Activated CD8-positive, alpha-beta memory T cell treated with anti-CD3 and anti-CD28 coated beads, Interleukin-2, amount 50 U/mL, for 1 hour (primary cell): ENCODE results near the gene SCARF2.
"Not testable (repeated sequence)": the region's sequence is repeated elsewhere in the genome, so short reads cannot be mapped to it uniquely, and the experiment has no call there.

Experiments used
- DNase-seq: peaks from one replicate; pipeline ENCODE4 v3.0.0-alpha.2; 2020; ENCODE audit errors: extremely low read depth

SCARF2 gene

GRCh38 chr22:20437613-20438426 lies at the start of gene SCARF2:
Gene SCARF2, minus strand, starts transcription at chr22:20437825. Its CDS starts 71 bp downstream, at chr22:20437754.
- DNase-seq = no peak

- DNase-seq = no peak
Observed at GRCh38 chr22:20486229-20486628, 48.6 kb upstream of the SCARF2 start.

DNA sequence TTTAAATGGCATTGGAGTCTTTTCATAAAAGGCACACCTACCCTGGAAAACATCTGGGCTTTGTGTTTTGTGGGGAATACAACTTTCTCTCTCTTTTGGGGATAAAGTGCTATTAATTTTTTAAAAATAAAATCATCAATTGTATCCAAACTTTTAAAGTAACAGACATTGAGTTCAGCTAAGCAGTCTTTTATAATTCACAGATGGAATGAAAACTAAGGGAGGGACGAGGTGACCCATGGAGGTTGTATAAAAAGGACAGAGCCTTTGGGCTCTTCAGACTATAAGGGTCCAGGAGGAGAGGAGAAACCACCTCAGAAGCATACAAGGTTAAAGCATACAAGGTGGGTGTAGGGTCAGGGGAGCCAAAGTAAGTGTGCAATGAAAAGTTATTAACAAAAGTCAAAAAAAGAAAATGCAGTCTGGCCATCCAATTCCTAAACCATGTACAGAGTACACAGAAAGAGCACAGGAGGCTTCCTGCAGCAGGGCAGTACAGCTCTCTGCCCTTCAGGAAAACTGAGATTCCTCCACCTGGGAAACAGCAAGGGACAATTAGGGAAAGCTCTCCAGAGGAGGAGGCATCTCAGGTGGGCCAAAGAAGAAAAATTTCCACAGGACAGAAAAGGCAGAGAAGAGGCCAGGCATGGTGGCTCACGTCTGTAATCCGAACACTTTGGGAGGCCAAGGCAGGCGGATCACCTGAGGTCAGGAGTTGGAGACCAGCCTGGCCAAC lies 47.5 kb upstream of the SCARF2 start:
- no peak for DNase-seq

- DNase-seq = no peak
Observed at GRCh38 chr22:20483771-20484170, 46.1 kb upstream of the SCARF2 start.

- not testable (repeated sequence) for DNase-seq
Observed at GRCh38 chr22:20483143-20483506, 45.5 kb upstream of the SCARF2 start.

- no peak for DNase-seq
Observed at GRCh38 chr22:20479612-20480196, 42.1 kb upstream of the SCARF2 start.

- not testable (repeated sequence) for DNase-seq
Observed at GRCh38 chr22:20478059-20478458, 40.4 kb upstream of the SCARF2 start.

DNA sequence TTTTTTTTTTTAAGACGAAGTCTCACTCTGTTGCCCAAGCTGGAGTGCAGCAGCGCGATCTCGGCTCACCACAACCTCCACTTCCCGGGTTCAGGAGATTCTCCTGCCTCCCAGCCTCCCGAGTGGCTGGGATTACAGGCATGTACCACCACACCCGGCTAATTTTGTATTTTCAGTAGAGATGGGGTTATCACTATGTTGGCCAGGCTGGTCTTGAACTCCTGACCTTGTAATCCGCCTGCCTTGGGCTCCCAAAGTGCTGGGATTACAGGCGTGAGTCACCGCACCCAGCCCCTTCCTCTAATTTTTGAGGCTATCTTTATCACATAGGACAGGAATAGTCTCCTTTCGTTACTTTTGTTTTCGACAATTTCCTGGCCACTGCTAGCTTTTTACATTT lies 37.9 kb upstream of the SCARF2 start:
- not testable (repeated sequence) for DNase-seq

DNA sequence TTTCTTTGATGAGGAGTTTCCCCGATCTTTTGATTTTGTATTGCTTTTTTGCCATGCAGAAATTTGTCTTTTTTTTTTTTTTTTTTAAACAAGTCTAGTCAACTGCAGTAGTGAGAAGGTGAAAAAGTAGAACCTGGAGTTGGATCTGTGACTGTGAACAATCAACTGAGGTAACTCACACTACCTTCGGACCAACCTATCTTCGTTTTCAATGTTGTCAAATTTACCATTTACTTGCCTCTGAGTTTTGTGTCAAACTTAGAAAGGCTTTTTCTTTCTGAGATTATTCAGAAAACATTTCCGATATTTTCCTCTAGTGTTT lies 37.5 kb upstream of the SCARF2 start:
- no peak for DNase-seq

DNA sequence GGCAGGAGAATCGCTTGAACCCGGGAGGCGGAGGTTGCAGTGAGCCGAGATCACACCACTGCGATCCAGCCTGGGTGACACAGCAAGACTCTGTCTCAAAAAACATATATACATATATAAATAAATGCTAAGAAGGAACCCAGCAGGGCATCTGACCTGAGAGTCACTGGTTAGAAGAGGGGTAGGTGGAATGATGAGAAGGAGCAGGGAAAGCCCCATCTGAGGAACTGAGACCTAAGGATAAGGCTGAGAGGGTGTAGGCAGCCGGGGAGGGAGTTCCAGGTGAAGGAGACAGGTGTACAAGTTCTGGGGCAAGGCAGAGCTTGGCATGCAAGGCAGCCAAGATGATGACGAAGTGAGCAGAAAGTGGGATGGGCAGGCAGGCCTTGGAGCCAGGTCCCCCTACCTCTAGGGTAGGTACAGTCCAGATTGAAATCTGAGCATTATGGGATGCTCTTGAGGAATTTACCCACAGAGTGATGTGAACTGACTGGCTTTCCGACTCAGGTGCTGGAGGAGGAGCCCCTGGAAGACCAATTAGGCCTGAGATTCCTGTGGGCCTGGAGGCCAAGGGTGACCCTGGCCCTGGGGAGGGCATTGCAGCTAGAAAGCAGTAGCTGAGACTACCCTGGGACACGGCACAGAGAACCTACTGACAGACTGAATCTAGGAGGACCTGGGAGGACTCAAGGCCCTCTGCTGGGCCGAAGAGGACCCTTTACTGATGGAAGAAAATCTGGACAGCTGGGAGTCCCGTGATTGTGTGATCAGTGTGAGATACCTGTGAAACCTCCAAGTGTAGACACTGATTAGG lies 35.2 kb upstream of the SCARF2 start:
- DNase-seq = no peak

DNA sequence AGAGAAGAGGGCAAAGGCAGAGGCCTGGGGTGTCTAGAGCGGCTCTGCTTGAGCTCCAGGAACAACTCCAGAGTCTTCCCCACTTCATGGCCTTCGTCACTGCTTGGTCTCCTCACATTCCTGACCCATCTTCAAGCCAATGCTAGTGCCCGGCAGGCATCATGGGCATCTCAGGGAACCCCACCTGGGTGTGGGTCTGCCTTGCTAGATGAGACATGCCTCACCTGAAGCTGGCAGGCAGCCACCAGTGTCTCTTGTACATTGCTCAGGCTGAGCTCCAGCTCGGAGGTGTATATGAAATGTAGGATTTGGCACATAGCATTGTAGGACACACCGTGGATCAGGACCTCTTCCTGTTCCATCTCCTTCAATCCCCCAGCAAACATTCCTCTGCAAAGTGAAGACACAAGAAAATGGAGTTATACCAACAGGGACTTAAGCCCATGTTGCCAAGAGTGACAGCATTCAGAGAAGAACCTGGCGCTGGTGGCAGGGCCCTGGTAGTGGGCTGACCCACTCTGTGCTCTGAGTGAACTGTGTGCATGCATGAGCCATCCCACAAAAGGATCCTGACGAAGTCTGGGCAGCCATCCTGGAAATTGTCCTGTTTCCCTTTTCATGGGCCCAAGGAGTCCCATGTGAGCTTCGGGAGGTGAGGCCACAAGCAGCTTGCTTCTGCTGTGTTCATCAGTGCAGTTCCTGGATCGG lies 33.7 kb upstream of the SCARF2 start:
- DNase-seq = no peak

DNA sequence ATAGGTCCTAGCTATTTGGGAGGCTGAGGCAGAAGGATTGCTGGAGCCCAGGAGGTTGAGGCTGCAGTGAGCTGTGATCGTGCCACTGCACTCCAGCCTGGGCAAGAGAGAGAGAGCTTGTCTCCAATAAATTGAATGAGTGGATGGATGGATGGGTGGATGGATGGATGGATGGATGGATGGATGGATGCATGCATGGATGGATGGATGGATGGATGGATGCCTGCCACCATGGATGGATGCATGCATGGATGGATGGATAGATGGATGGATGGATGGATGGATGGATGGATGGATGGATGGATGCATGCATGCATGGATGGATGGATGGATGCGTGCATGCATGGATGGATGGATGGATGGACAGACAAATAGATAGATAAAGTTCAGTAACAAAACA lies 32.9 kb upstream of the SCARF2 start:
- DNase-seq = not testable (repeated sequence)

- DNase-seq = no peak
Observed at GRCh38 chr22:20469110-20469868, 31.7 kb upstream of the SCARF2 start.

DNA sequence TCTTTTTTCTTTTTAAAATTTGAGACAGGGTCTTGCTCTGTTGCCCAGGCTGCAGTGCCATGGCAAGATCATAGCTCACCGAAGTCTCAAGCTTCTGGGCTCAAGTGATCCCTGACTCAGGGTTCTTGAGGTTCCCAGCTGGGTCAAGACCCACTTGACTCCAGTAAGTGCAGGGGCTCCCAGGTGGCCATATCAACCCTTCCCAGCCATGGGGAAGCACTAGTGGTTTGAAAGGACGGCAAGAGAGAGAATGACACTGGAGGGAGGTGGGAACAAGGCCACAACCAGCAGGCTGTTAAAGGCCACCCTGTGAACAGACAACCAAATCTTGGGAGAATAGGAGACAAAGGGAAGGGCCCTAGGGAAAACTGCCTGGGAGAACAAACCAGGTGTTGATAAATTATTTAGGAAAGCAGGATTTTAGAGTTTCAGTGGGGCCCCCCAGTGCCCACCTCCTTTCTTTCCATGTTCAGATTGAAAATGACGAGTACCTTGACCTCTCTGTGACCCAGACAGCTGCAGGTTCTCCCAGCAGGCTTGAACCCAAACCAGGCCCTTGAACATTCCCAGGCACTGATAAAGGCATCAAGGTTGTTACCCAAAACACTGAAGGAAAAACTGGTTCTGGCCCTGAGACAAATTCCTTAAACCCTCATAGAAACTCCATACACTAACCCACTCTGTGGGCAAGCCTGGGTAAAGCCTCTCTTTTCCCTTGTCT lies 29.2 kb upstream of the SCARF2 start:
- no peak for DNase-seq

GRCh38 chr22:20465759-20466077 lies 28.1 kb upstream of the SCARF2 start:
- no peak for DNase-seq

DNA sequence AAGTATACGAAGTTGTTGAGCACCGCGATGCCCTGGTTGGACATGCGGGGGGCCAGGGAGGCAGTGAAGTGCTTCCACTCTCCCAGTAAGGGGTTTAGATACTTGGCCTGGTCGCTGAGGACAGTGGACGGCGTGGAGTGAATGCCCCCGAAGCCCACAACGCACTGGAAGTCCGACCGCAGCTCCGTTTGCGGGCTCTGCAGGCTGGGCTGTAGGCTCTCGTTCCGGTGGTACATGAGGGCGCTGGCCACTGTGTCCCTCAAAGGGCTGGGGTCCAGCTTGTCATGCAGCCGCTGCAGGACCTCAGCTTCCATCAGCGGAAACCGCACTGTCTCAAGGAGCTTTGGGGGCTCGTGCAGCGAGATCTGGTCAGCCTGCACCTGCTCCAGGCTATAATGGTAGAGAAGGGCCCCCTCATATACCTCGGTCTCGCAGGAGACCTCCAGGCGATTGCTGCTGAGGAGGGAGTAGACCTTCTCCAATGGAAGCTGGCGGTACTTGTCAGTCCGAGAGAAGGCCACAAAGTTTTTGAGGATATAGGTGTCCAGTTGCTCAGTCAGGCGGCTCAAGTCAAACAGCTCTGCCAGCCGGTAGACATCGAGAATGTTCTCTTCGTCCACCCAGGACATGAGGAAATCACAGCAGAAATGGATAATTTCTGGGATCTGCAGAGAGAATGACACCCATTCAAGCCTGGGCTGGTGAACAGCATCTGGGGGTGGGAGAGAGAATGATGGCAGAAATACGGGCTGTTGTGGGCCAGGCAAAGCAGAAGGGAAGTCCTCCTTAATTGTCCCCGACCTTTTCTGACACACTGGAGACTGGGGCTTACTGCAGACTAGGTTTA lies 27.5 kb upstream of the SCARF2 start:
- DNase-seq = no peak

GRCh38 chr22:20464096-20464614 lies 26.5 kb upstream of the SCARF2 start:
- no peak for DNase-seq

DNA sequence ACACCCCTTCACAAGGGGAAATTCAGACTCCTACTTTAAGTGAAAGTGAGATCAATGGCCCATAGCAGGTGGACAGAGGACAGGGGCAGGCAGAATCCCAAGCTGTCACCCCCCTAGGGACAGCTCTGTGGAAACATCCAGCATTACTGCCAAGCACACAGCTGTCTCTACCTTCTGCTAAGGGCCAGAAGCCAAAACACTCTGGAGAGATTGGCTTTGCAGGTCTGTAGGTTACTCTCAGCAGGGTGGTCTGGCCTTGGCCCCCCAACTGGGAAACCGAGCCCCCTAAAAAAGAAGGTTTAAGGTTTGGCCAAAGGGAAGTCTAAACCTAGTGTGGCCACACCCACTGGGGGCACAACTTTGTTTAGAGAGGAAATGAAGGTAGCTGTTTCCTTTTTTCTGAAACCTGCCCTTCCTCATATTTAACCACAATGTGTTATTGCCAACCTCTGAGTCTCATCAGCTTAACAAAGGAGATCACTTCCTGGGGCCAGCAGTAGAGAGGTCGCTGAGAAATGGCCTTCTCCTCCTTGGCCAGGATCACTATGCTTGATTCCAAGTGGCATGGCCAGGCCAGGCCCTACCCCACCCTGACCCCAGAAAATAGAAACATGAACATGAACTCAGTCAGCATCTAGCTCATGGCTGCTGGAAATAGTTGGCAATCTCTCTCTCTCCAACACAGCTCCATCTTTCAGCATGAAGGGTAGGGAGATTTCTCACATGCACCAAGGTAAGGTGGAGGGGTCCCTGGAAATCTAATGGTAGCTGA lies 25.9 kb upstream of the SCARF2 start:
- DNase-seq = no peak
